MM.1S (cell line): ENCODE results near the gene ILK.

ENCODE experiments used
- DNase-seq: peaks from one replicate; pipeline ENCODE4 v3.0.0-alpha.2; 2015
- H2AFZ ChIP-seq: fragments of 300-600 bp; sonication (generic); 2 replicates; pipeline ENCODE4 v1.6.0; 2016; ENCODE audit warnings: antibody characterized with exemption, low read length
- H3F3A ChIP-seq: fragments of 300-600 bp; sonication (generic); 2 replicates; pipeline ENCODE4 v1.6.1; 2016; ENCODE audit warnings: mild to moderate bottlenecking, antibody characterized with exemption, low read length, moderate library complexity, mixed read lengths; ENCODE audit not compliant: insufficient read depth
- H3K27ac ChIP-seq: fragments of 300-600 bp; sonication (generic); 2 replicates; pipeline ENCODE4 v1.5.1; 2016; ENCODE audit warnings: mild to moderate bottlenecking, low read length
- H3K27me3 ChIP-seq: fragments of 300-600 bp; sonication (generic); replicated peaks from 2 replicates; pipeline ENCODE4 v1.6.0; 2016; ENCODE audit warnings: low read length; ENCODE audit not compliant: insufficient read depth
- H3K36me3 ChIP-seq: fragments of 300-600 bp; sonication (generic); replicated peaks from 2 replicates; pipeline ENCODE4 v1.6.1; 2016; ENCODE audit warnings: mild to moderate bottlenecking, low read length, mixed read lengths; ENCODE audit not compliant: insufficient read depth
- H3K4me1 ChIP-seq: fragments of 300-600 bp; sonication (generic); 2 replicates; pipeline ENCODE4 v1.6.1; 2016; ENCODE audit warnings: low read length, mixed read lengths
- H3K4me2 ChIP-seq: fragments of 300-600 bp; sonication (generic); 2 replicates; pipeline ENCODE4 v1.6.0; 2016; ENCODE audit warnings: low read depth, low read length
- H3K4me3 ChIP-seq: fragments of 300-600 bp; sonication (generic); 2 replicates; pipeline ENCODE4 v1.5.1; 2016; ENCODE audit warnings: low read length, mixed read lengths
- H3K79me2 ChIP-seq: fragments of 300-600 bp; sonication (generic); 2 replicates; pipeline ENCODE4 v1.6.1; 2016; ENCODE audit warnings: mixed run types, low read length, mixed read lengths
- H3K9ac ChIP-seq: fragments of 300-600 bp; sonication (generic); 2 replicates; pipeline ENCODE4 v1.6.1; 2016; ENCODE audit warnings: low read length, mixed read lengths
- H3K9me2 ChIP-seq: fragments of 300-600 bp; sonication (generic); replicated peaks from 2 replicates; pipeline ENCODE4 v1.6.1; 2016; ENCODE audit warnings: mild to moderate bottlenecking, low read length, mixed read lengths; ENCODE audit not compliant: insufficient read depth
- H3K9me3 ChIP-seq: fragments of 300-600 bp; sonication (generic); replicated peaks from 2 replicates; pipeline ENCODE4 v1.6.1; 2016; ENCODE audit warnings: mild to moderate bottlenecking, low read length, mixed read lengths; ENCODE audit not compliant: insufficient read depth
- H4K20me1 ChIP-seq: fragments of 300-600 bp; sonication (generic); 2 replicates; pipeline ENCODE4 v1.6.1; 2016; ENCODE audit warnings: mild to moderate bottlenecking, low read length, moderate library complexity, mixed read lengths; ENCODE audit not compliant: insufficient read depth
- CTCF ChIP-seq: fragments of 300-600 bp; sonication (generic); IDR thresholded peaks from 2 replicates; pipeline ENCODE4 v1.5.1; 2016; ENCODE audit warnings: antibody characterized with exemption, low read length, mixed read lengths
- EZH2 ChIP-seq: fragments of 300-600 bp; sonication (generic); optimal IDR thresholded peaks from 2 replicates; pipeline ENCODE3; 2017; ENCODE audit warnings: low read depth, mild to moderate bottlenecking, antibody characterized with exemption, low read length, mixed read lengths
- EZH2phosphoT487 ChIP-seq: fragments of 300-600 bp; sonication (generic); IDR thresholded peaks from 2 replicates; pipeline ENCODE4 v1.6.1; 2018; ENCODE audit warnings: antibody characterized with exemption, low read length

The ILK gene

GRCh38 chr11:6579681-6580080, 23.9 kb upstream of the ILK start:
- H3K9me2 ChIP-seq, result no peaks in the 10 kb centered on the region
- H3K4me1 ChIP-seq, result no peaks in the 10 kb centered on the region
- TF ChIP-seq EZH2 (no peak), CTCF (no peak), EZH2phosphoT487 (no peak)
- H4K20me1 ChIP-seq, result no peaks in the 10 kb centered on the region
- H3K4me3 ChIP-seq, result no peak overlapping the region
- H3K27ac ChIP-seq, result no peak overlapping the region
- no peak for DNase-seq
- no peaks in the 10 kb centered on the region for H3K27me3 ChIP-seq
- H3K9ac ChIP-seq, result no peak overlapping the region
- H3K9me3 ChIP-seq, result no peaks in the 10 kb centered on the region
- H3K79me2 ChIP-seq, result peaks cover 34% of the 10 kb centered on the region; the same call in 1 of the 2 replicates
- no peaks in the 10 kb centered on the region for H3F3A ChIP-seq
- H2AFZ ChIP-seq, result no peak overlapping the region
- H3K36me3 ChIP-seq, result no peaks in the 10 kb centered on the region
- no peak overlapping the region for H3K4me2 ChIP-seq

- H3K4me3 ChIP-seq, result no peak overlapping the region
- TF ChIP-seq CTCF (no peak), EZH2phosphoT487 (no peak), EZH2 (no peak)
- no peak overlapping the region for H3K4me2 ChIP-seq
- no peak for DNase-seq
- H3K27me3 ChIP-seq, result no peaks in the 10 kb centered on the region
- no peaks in the 10 kb centered on the region for H3K9me3 ChIP-seq
- H4K20me1 ChIP-seq, result no peaks in the 10 kb centered on the region
- H3K27ac ChIP-seq, result no peak overlapping the region
- peaks cover 35% of the 10 kb centered on the region; the same call in 1 of the 2 replicates for H3K79me2 ChIP-seq
- H3K36me3 ChIP-seq, result no peaks in the 10 kb centered on the region
- H3K9me2 ChIP-seq, result no peaks in the 10 kb centered on the region
- no peaks in the 10 kb centered on the region for H3K4me1 ChIP-seq
- H3K9ac ChIP-seq, result no peak overlapping the region
- H2AFZ ChIP-seq, result no peak overlapping the region
- no peaks in the 10 kb centered on the region for H3F3A ChIP-seq
These were observed 20.0 kb upstream of the ILK start for GRCh38 chr11:6583584-6583983.

- H3K4me3 ChIP-seq, result no peak overlapping the region
- H3K9me3 ChIP-seq, result no peaks in the 10 kb centered on the region
- H3K79me2 ChIP-seq, result peaks cover 35% of the 10 kb centered on the region; the same call in 1 of the 2 replicates
- H3K27me3 ChIP-seq, result no peaks in the 10 kb centered on the region
- no peaks in the 10 kb centered on the region for H3F3A ChIP-seq
- H2AFZ ChIP-seq, result no peak overlapping the region
- DNase-seq, result no peak
- H3K4me1 ChIP-seq, result no peaks in the 10 kb centered on the region
- no peak overlapping the region for H3K4me2 ChIP-seq
- no peaks in the 10 kb centered on the region for H3K36me3 ChIP-seq
- no peak overlapping the region for H3K9ac ChIP-seq
- no peak overlapping the region for H3K27ac ChIP-seq
- H3K9me2 ChIP-seq, result no peaks in the 10 kb centered on the region
- TF ChIP-seq EZH2phosphoT487 (no peak), CTCF (no peak), EZH2 (no peak)
- H4K20me1 ChIP-seq, result no peaks in the 10 kb centered on the region
These were observed 19.0 kb upstream of the ILK start for GRCh38 chr11:6584528-6584927.
